B cell (primary cell): Measurements from ENCODE around the gene RFX2. TPM values are rescaled to one million over a fixed set of nuclear protein-coding genes. Genes with fewer than 3 reads are reported as not detected.

Source experiments
- ATAC-seq: fragments of 200-7000 bp; cut with Tn5 transposase; one replicate; pipeline ENCODE4 v1.10.0; 2021; ENCODE audit warnings: low read depth, mild to moderate bottlenecking, moderate number of reproducible peaks, moderate library complexity
- CTCF ChIA-PET: fragments of 350-600 bp; sonication (Branson Sonifier 250); formaldehyde crosslinking; loops from one replicate; lab custom pipeline; 2021; ENCODE audit warnings: antibody characterized with exemption, inconsistent platforms; lab: Charles Lee
- POLR2A ChIA-PET: fragments of 350-600 bp; sonication (Branson Sonifier 250); formaldehyde crosslinking; loops from one replicate; lab custom pipeline; 2021; ENCODE audit warnings: antibody characterized with exemption; lab: Charles Lee
- DNase-seq: peaks from one replicate; pipeline ENCODE4 v3.0.0; 2013
- H2AFZ ChIP-seq: 2 replicates; pipeline ENCODE4 v1.6.1; 2012; ENCODE audit warnings: mild to moderate bottlenecking, low read depth, low read length; ENCODE audit not compliant: insufficient read depth, poor library complexity, severe bottlenecking
- H3K27ac ChIP-seq, 2 donors: 1 replicate in 1 of 2; 2 replicates in 1 of 2; pipeline ENCODE4 v1.5.1; 2012 to 2013; ENCODE audit warnings: low read length in 2 of 2, mild to moderate bottlenecking in 2 of 2, moderate library complexity in 1 of 2
- H3K27me3 ChIP-seq, 4 experiments: fragments of 200-600 bp in 1 of 4; sonication (generic) in 1 of 4; replicated peaks in 1 of 4; 1 replicate in 2 of 4; 2 replicates in 2 of 4; pipeline versions ENCODE4 v1.6.1 to v1.7.0; 2013 to 2016; ENCODE audit warnings: low read length in 3 of 4, mild to moderate bottlenecking in 2 of 4, mixed read lengths in 1 of 4, moderate library complexity in 1 of 4; ENCODE audit not compliant: insufficient read depth in 4 of 4, control insufficient read depth in 3 of 4; ENCODE audit errors: control extremely low read depth in 1 of 4
- H3K36me3 ChIP-seq, 2 experiments: replicated peaks in 1 of 2; 1 replicate in 1 of 2; 2 replicates in 1 of 2; pipeline versions ENCODE4 v1.6.1 to v1.7.1; 2013; ENCODE audit warnings: low read length in 1 of 2; ENCODE audit not compliant: insufficient read depth in 2 of 2, control insufficient read depth in 1 of 2; ENCODE audit errors: control extremely low read depth in 1 of 2, extremely low read depth in 1 of 2
- H3K4me1 ChIP-seq, 2 donors: fragments of 200-600 bp in 1 of 2; sonication (generic) in 1 of 2; 1 replicate in 1 of 2; 2 replicates in 1 of 2; pipeline versions ENCODE4 v1.5.1 to v1.6.1; 2013 to 2017; ENCODE audit warnings: low read length in 2 of 2; ENCODE audit not compliant: control insufficient read depth in 2 of 2, insufficient read depth in 2 of 2
- H3K4me2 ChIP-seq: replicated peaks from 2 replicates; pipeline ENCODE3; 2012; ENCODE audit warnings: mild to moderate bottlenecking, low read depth, low read length; ENCODE audit not compliant: poor library complexity, severe bottlenecking
- H3K4me3 ChIP-seq, 5 experiments: fragments of 200-600 bp in 1 of 5; sonication (generic) in 1 of 5; 1 replicate in 3 of 5; 2 replicates in 2 of 5; pipeline versions ENCODE4 v1.5.1 to v1.7.0; 2011 to 2016; ENCODE audit warnings: low read length in 4 of 5, mild to moderate bottlenecking in 4 of 5, low read depth in 2 of 5, control low read depth in 1 of 5, moderate library complexity in 1 of 5; ENCODE audit not compliant: insufficient read depth in 1 of 5; ENCODE audit errors: control extremely low read depth in 1 of 5, extremely low read depth in 1 of 5
- H3K79me2 ChIP-seq: fragments of 200-600 bp; sonication (generic); one replicate; pipeline ENCODE4 v1.6.0; 2016; ENCODE audit warnings: low read length; ENCODE audit not compliant: control insufficient read depth, insufficient read depth
- H3K9ac ChIP-seq: fragments of 200-600 bp; sonication (generic); 2 replicates; pipeline ENCODE4 v1.6.1; 2017; ENCODE audit warnings: mild to moderate bottlenecking, low read length, moderate library complexity
- H3K9me3 ChIP-seq, 3 donors: one replicate each; pipeline versions ENCODE4 v1.6.1 to v1.7.1; 2013; ENCODE audit warnings: low read length in 2 of 3; ENCODE audit not compliant: control insufficient read depth in 2 of 3, insufficient read depth in 1 of 3; ENCODE audit errors: control extremely low read depth in 1 of 3
- H4K20me1 ChIP-seq: 2 replicates; pipeline ENCODE4 v1.6.0; 2012; ENCODE audit warnings: mild to moderate bottlenecking, low read length; ENCODE audit not compliant: insufficient read depth, control insufficient read depth, poor library complexity, severe bottlenecking
- H3K27ac Mint-ChIP-seq: one replicate; pipeline ENCODE4 v1.8.0; 2021; ENCODE audit warnings: mixed read lengths
- H3K27me3 Mint-ChIP-seq: one replicate; pipeline ENCODE4 v1.8.0; 2021; ENCODE audit warnings: mixed read lengths
- H3K4me1 Mint-ChIP-seq: one replicate; pipeline ENCODE4 v1.8.0; 2021; ENCODE audit warnings: mixed read lengths
- H3K4me3 Mint-ChIP-seq: one replicate; pipeline ENCODE4 v1.8.0; 2021; ENCODE audit warnings: mixed read lengths
- H3K9me3 Mint-ChIP-seq: one replicate; pipeline ENCODE4 v1.8.0; 2022; ENCODE audit warnings: mixed read lengths; ENCODE audit not compliant: insufficient read depth
- EZH2 ChIP-seq: IDR thresholded peaks from 2 replicates; pipeline ENCODE4 v1.6.1; 2012; ENCODE audit warnings: borderline replicate concordance, low read depth, mild to moderate bottlenecking, moderate library complexity, low read length; ENCODE audit not compliant: insufficient read depth, poor library complexity, severe bottlenecking
- WGBS: methylation state at CpG from one replicate; pipeline ENCODE4 v1.1.5; 2013; ENCODE audit warnings: missing lambda C conversion rate; ENCODE audit not compliant: insufficient coverage; 5-methylcytosine and 5-hydroxymethylcytosine counted together
- intact Hi-C: fragments of 100-400 bp; cut with micrococcal nuclease; formaldehyde crosslinking; loops from one replicate; pipeline ENCODE4 v1.10.0; 2022
- polyA plus RNA-seq: library from polyadenylated mRNA; depleted of rRNA; stranded (reverse); fragments of >200 nt; gene quantifications from 2 replicates; pipeline ENCODE4 v1.2.3, GENCODE V29; 2012
- total RNA-seq, 2 donors: library from RNA; stranded (reverse); fragments of 120-200 nt in 1 of 2; gene quantifications; 1 replicate in 1 of 2; 2 replicates in 1 of 2; pipeline versions ENCODE4 v1.2.3 to v1.2.4, GENCODE V29; 2013 to 2022
- TF ChIP-seq, protein P1 (sequence below): fragments of 200-600 bp; IDR thresholded peaks from one replicate; pipeline ENCODE4 v1.8.0; 2022; ENCODE audit warnings: antibody characterized with exemption, mild to moderate bottlenecking

The RFX2 gene
- total and polyA plus RNA-seq, 2 donors (not counting 1 experiment from before 2014, with no cell fraction given) = 7.1 to 8.6 TPM

DNA sequence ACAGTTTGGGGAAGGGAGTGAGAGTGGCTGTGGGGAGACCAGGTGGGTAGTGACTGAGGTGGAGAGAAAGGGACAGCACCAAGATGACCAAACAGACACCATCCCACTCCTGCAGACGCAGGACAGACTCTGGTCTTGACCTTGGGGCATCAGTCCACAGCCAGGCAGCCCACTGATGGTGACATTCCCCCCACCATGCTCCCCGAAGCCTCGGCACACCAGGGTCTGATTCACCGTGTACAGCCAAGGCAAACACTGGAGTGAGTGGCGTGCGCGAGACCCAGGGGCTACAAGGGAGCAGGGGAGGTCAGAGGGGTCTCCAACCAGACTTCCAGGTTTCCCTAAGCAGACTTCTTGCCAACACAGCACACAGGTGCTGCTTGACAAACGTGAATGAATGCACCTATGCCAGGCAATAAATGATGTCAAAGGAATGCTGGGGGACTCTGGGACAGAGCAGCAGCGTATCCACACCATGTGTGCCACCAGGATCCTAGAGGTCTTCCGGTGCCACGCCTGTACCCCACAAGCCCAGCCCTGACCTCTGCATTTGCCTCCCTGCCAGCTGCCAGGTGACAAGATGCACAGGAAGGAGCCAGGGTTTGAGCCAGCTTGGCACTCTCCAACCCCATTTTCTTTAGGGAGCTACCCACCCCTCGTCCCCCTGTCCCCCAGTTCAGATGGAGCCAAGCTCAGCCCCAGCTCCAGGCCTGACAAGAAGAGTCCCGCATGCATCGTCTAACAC, 150.9 kb downstream of the RFX2 start:
- H3K27me3 Mint-ChIP-seq = no peaks in the 10 kb centered on the region
- intact Hi-C loops = no loop called here
- H2AFZ ChIP-seq = no peak overlapping the region
- H3K27ac Mint-ChIP-seq = peak overlapping the region; percentile 32
- H3K4me3 ChIP-seq = no peak overlapping the region
- peaks cover 96% of the 10 kb centered on the region for H4K20me1 ChIP-seq
- H3K4me1 ChIP-seq = peaks cover 16 to 33% of the 10 kb centered on the region in 2 donors
- CTCF ChIA-PET = interaction anchor here (0.9 to 2.1 kb wide), 3 partner anchors 8 to 28 kb away, joined by 3 to 8 read pairs (median 4); no protein-coding TSS in a partner anchor
- ATAC-seq (no peak), DNase-seq (no peak)
- H3K36me3 ChIP-seq = peaks cover 0 to 9% of the 10 kb centered on the region in 2 experiments
- H3K27me3 ChIP-seq = no peaks in the 10 kb centered on the region
- 94% methylated on average over 14 of the region's 14 CpGs for WGBS
- H3K4me2 ChIP-seq = no peak overlapping the region
- no peak overlapping the region for H3K27ac ChIP-seq
- H3K9ac ChIP-seq = no peak overlapping the region
- H3K9me3 ChIP-seq = no peaks in the 10 kb centered on the region
- H3K79me2 ChIP-seq = peaks cover 99% of the 10 kb centered on the region
- H3K4me1 Mint-ChIP-seq = peaks cover 77% of the 10 kb centered on the region
- POLR2A ChIA-PET = interaction anchor here (0.6 kb wide), 1 partner anchor 1756 kb away, joined by 4 read pairs; no protein-coding TSS in a partner anchor
- TF ChIP-seq, protein P1, sequence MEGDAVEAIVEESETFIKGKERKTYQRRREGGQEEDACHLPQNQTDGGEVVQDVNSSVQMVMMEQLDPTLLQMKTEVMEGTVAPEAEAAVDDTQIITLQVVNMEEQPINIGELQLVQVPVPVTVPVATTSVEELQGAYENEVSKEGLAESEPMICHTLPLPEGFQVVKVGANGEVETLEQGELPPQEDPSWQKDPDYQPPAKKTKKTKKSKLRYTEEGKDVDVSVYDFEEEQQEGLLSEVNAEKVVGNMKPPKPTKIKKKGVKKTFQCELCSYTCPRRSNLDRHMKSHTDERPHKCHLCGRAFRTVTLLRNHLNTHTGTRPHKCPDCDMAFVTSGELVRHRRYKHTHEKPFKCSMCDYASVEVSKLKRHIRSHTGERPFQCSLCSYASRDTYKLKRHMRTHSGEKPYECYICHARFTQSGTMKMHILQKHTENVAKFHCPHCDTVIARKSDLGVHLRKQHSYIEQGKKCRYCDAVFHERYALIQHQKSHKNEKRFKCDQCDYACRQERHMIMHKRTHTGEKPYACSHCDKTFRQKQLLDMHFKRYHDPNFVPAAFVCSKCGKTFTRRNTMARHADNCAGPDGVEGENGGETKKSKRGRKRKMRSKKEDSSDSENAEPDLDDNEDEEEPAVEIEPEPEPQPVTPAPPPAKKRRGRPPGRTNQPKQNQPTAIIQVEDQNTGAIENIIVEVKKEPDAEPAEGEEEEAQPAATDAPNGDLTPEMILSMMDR = no peak
- TF ChIP-seq EZH2 = no peak
- H3K4me3 Mint-ChIP-seq = no peak overlapping the region
- no peaks in the 10 kb centered on the region for H3K9me3 Mint-ChIP-seq

DNA sequence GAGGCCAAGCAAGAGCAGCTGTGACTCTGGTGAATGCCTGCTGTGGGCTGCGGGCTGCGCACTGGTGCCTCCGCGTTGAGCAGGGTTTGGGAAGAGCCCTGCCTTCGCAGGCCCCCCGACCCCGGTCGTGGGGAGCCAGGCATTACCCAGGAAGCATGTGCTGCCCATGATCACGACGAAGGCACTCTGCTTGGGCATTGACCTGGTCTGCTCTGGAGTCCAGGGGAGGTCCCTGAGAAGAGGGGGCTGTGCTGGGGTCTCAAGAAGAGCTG, 151.5 kb downstream of the RFX2 start:
- H2AFZ ChIP-seq = no peak overlapping the region
- intact Hi-C loops = no loop called here
- POLR2A ChIA-PET = no interaction called here
- no peak overlapping the region for H3K4me3 ChIP-seq
- H4K20me1 ChIP-seq = peaks cover 96% of the 10 kb centered on the region
- CTCF ChIA-PET = interaction anchor here (2.1 kb wide), 1 partner anchor 9 kb away, joined by 8 read pairs; no protein-coding TSS in a partner anchor
- H3K9me3 ChIP-seq = no peaks in the 10 kb centered on the region
- no peaks in the 10 kb centered on the region for H3K27me3 ChIP-seq
- H3K4me2 ChIP-seq = no peak overlapping the region
- Mint-ChIP-seq H3K9me3 (no peaks in the 10 kb centered on the region), H3K4me3 (no peak overlapping the region), H3K27ac (peak overlapping the region; percentile 32), H3K27me3 (no peaks in the 10 kb centered on the region), H3K4me1 (peaks cover 77% of the 10 kb centered on the region)
- WGBS = 93% methylated on average over 10 of the region's 10 CpGs
- ATAC-seq = no peak
- H3K79me2 ChIP-seq = peaks cover 99% of the 10 kb centered on the region
- no peak overlapping the region for H3K27ac ChIP-seq
- no peak for DNase-seq
- no peak for TF ChIP-seq EZH2
- TF ChIP-seq, protein P1 = no peak
- H3K36me3 ChIP-seq = peaks cover 0 to 9% of the 10 kb centered on the region in 2 experiments
- H3K4me1 ChIP-seq = peaks cover 22 to 33% of the 10 kb centered on the region in 2 donors
- no peak overlapping the region for H3K9ac ChIP-seq
